ENCODE measurements around the gene THBD.

The THBD gene

GRCh38 chr20:23007886-23008655 is 41.4 kb downstream of the THBD start:
- no peak for DNase-seq

- no peak for DNase-seq
Observed at GRCh38 chr20:23007462-23007861, 42.0 kb downstream of the THBD start.

DNA sequence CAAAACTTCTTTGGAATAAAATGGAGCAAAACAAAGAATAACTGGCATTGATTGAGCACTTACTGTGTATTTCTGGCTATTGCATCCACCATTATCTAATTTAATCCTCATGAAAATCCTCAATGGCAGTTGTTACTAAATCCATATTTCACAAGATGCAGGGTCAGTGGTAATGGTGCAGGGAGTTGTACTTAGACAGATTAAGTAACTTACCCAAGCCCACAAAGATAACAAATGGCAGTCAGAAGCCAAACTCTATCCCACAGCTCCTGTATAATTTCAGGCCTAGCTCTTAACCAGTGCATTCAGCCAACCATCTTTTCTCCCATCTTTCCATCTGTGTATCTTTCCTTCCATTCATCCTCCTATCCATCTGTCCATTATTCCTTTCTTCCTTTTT is 43.7 kb downstream of the THBD start:
- DNase-seq, result no peak

DNA sequence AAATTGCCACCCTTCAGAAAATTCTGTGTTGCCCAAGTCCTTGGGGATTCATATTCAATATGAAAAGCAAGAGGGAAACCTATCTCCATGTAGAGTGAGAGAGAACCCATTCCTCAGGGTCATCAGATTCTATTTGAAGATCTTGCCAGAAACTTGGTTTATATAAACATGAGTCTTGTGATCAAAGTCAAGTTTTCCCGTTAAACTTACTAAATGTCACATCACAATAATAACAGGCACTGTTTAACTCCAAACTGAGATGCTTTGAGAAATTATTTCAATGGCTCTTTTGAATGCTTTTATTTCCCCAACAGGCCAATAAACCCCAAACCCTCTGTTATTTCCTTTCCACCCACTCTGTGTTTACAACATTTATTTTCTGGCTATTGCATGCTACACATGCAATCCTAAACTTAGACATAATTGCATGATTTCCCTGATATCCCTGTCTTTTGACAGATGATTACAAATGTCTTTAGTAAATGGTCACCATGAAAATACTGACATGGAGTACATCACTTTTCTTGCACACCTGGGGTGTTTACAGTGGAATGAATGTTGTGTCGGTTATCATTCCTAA is 45.5 kb downstream of the THBD start:
- no peak for DNase-seq

GRCh38 chr20:23003077-23003635 is 46.3 kb downstream of the THBD start:
- no peak for DNase-seq

GRCh38 chr20:23002276-23002675 is 47.2 kb downstream of the THBD start:
- DNase-seq, result no peak

GRCh38 chr20:23000232-23000947 is 49.1 kb downstream of the THBD start:
- no peak for DNase-seq

- DNase-seq, result no peak
Observed at GRCh38 chr20:22999756-23000155, 49.7 kb downstream of the THBD start.

DNA sequence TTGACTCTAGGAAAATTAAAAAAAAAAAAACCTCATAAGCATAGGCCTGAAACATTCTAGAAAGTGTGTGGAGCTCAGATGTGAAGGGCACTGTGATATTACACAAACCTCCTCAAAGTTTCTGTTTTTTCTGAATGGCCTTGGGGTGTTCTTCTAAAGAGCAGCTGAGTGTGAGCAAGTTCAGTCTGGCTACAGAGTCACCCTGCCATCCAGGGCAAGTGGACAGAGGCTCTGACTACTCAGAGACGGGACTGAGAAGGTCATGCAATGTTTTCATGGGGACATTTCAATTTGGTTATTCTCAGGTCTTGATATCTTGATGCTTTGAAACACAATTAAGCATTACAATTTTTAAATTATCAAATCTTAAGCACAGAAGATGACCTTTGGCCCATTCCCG is 51.0 kb downstream of the THBD start:
- no peak for DNase-seq

DNA sequence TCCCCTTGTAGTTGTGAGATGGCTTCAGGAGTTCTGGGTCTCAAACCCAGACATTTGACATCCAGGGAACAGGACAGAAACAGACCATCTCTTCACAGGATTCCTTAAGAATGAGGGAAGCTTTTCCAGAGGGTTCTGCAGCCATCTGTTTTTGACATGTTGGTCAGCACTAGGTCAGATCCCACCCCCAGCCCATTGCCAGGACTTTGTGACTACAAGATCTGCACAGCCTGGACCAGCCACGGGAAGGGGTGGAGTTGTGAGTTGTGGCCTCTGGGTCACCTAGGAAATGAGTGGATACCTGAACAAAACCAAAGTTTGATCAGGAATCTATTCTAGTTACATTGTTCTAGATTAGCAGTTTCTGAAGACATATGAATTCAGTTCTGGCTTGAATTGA is 53.5 kb downstream of the THBD start:
- DNase-seq, result no peak
